NCI-H82 treated with DMSO at 0.1 percent for 48 hours (cell line): Measurements from ENCODE around the gene RARB.

Source experiments
- DNase-seq: peaks from one replicate; lab custom pipeline; 2025; ENCODE audit not compliant: unreplicated experiment; lab: John Stamatoyannopoulos, UW

The RARB gene

GRCh38 chr3:25427942-25428788 lies at the start of gene RARB:
Gene RARB, plus strand, starts transcription at chr3:25428263. Its CDS starts 469 bp downstream, at chr3:25428732.
- no peak for DNase-seq

DNA sequence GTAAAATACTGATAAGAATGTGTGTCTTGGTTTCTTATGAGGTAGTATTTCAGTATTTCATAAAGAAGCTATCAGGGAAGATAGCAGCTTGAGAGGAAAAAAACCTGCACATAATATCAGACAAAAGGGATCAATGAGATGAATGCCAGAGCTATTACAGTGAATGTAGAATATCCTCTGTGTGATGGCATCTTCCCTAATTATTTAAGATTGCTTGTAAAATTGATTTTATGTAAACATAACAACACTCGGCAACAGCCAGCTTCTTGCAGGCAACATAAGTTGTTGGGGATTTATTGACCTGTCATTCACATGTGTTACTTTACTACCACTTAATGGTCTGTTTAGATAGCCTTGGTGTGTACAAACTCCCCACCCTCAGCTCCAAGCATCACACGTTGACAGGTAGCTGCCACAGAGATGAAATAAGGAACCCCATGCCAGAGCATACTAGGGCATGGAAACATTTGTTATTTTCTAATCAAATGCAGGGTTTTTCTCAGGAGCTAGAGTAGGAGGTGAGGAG lies 49.2 kb upstream of the RARB start:
- no peak for DNase-seq

- no peak for DNase-seq
These were observed 47.8 kb upstream of the RARB start for GRCh38 chr3:25380222-25380739.

GRCh38 chr3:25381083-25381482 lies 47.0 kb upstream of the RARB start:
- DNase-seq, result no peak

GRCh38 chr3:25384471-25384870 lies 43.6 kb upstream of the RARB start:
- no peak for DNase-seq

DNA sequence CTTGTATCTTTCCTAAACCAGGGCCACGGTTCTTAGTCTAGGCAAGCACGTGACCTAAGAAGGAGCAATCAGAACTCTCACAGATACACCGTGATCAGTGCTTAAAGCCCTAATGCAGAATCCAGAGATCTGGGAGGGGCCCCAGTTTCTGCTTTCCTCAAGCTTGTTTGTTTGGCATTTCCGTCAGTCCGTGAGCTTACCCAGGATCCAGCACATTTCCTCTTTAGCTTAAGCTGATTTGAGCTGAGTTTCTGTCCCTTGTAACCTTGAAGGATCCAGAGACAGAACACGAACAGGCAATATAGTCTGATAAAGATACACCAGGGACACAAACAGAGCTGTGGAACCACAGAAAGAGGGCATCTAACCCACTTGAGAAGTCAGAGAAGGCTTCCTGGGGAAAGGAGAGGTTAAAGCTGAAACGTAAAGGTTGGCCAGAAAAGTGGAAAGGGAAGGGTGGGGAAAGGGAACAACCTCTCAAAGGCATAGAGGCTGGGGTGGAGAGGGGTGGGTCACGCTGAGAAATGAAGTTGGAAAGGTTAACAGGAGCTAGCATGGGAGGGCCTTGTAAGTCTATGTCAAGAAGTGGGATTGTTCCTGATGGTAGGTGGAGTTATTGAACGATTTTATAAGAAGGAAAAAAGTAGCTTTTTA lies 42.1 kb upstream of the RARB start:
- DNase-seq, result no peak

- DNase-seq, result no peak
These were observed 41.3 kb upstream of the RARB start for GRCh38 chr3:25386686-25387255.

DNA sequence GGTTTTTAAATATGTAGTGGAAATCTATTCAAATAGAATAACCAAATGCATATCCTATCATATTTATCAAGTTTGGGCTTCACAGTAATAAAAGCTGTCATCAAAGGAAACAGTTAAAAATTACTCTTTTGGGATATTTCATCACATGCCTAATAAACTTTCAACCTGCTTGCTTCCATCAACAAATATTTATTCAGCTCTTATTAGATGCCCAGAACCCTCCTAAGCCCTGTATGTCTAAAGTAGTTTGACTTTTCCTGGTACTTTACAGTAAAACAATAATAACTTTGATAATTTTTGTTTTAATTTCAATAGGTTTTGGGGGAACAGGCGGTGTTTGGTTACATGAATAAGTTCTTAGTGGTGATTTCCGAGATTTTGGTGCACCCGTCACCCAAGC lies 37.5 kb upstream of the RARB start:
- DNase-seq, result no peak

DNA sequence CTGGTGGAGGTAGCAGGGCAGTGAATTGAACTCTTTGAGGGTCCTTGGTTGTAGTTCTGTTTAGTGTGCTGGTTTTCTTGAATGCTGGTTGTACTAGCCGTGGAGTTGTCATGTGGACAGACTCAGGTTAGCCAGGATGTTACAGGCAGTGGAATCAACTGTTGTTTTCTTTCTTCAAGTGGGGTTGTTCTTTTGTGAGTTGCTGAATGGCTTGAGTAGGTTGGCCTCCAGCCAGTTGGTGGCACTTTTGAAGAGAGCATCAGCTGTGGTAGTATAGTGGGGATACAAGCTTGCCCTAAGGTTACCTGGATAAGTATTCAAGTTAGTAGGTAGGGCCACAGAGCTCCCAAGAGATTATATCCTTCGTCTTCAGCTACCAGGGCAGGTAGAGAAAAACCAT lies 31.8 kb upstream of the RARB start:
- DNase-seq, result no peak

GRCh38 chr3:25396686-25397085 lies 31.4 kb upstream of the RARB start:
- no peak for DNase-seq

- DNase-seq, result no peak
These were observed 30.9 kb upstream of the RARB start for GRCh38 chr3:25397150-25397549.

DNA sequence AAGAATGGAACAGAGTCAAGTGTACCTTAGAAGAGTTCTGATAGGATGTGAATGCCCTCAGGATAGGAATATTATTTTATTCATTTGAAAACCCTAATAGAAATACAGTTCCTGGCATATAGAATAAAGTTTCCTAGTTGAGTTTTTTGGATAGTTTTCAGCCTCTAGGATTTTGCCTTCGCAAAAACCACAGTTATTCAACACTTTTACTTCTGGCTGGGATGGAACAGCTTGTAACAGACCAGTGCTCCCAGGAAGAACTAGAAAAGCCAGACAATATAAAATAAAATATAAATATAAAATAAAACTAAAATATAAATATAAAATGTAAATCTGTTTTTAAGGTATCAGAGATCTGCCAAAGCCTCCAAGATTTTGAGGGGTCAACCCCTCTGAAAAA lies 27.5 kb upstream of the RARB start:
- no peak for DNase-seq

DNA sequence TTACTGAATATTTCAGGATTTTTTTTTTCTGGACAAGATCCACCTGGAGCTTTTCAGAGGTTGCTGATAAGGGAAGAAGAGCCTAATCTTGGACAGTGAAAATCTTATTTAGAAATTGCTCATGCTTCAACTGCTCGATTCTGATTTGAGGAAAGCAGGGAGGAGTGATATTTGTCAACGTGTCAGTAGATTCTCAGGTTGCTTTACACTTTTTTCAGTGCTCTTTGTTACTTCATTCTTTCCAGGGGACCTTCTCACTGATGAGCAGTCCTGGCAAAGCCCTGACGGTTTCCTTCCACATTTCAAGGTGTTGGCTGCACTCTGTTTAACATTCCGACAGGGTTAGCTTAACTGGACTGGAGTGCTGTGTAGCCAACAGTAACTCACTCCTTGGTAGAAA lies 24.1 kb upstream of the RARB start:
- DNase-seq, result no peak

- DNase-seq, result no peak
These were observed 23.5 kb upstream of the RARB start for GRCh38 chr3:25404569-25404968.

DNA sequence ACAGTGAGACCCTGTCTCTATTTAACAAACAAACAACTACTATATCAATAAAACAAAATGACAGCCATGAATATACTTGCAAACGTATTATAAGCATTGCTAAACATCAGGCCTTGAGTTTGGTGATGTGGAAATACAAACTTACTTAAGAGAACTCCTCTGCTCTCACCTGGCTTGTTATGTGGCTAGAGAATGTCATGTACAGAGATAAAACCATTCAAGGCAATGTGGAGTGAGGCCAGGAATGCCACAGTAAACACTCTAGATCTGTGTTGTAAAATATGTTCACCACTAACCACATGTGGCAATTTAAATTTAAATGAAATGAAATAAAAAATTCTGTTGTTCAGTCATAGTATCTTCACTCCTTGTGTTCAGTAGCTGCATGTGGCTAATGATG lies 22.7 kb upstream of the RARB start:
- no peak for DNase-seq

DNA sequence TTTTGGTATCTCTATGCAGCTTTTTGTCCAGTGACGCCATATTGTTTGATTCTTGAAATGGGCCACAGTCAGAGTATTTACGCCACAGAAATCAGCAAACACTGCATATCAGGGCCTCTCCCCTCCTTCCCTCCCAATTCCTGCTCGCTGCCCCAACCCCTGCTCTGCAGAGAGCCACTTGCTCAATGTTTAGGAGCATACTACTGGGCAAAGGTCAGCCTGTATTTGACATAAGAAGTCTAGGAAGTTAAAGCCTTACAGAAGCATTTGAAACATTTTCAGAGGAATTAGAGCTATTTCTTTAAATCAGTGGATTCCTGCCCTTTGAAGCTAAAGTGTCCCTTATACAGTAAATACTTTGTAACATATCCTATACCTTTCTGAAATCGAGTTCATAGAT lies 17.4 kb upstream of the RARB start:
- no peak for DNase-seq

GRCh38 chr3:25412269-25412668 lies 15.8 kb upstream of the RARB start:
- no peak for DNase-seq

GRCh38 chr3:25416176-25416575 lies 11.9 kb upstream of the RARB start:
- DNase-seq, result no peak

GRCh38 chr3:25418596-25418995 lies 9.5 kb upstream of the RARB start:
- DNase-seq, result no peak

- no peak for DNase-seq
These were observed 8.8 kb upstream of the RARB start for GRCh38 chr3:25419251-25419650.

- DNase-seq, result no peak
These were observed 7.9 kb upstream of the RARB start for GRCh38 chr3:25420147-25420546.

GRCh38 chr3:25420885-25421284 lies 7.2 kb upstream of the RARB start:
- no peak for DNase-seq
